Vagina (tissue), 2 donors: ENCODE measurements around the gene TRAF2.

Experiments used
- CTCF ChIP-seq, 3 experiments: fragments of 450-650 bp in 2 of 3; fragments of 200-600 bp in 1 of 3; sonication (generic) in 1 of 3; IDR thresholded peaks; one replicate each; pipeline ENCODE4 v1.5.1; 2017 to 2019; ENCODE audit warnings: antibody characterized with exemption in 3 of 3, mild to moderate bottlenecking in 2 of 3, moderate library complexity in 2 of 3
- POLR2A ChIP-seq, 2 donors: fragments of 450-650 bp; IDR thresholded peaks; one replicate each; pipeline ENCODE4 v1.6.1; 2017; ENCODE audit warnings: antibody characterized with exemption in 2 of 2, mild to moderate bottlenecking in 2 of 2, moderate library complexity in 2 of 2
- POLR2AphosphoS5 ChIP-seq, 2 donors: sonication (generic); formaldehyde crosslinking; IDR thresholded peaks; one replicate each; pipeline ENCODE4 v1.9.0; 2017; ENCODE audit warnings: antibody characterized with exemption in 2 of 2, mild to moderate bottlenecking in 2 of 2, low read depth in 1 of 2; ENCODE audit not compliant: insufficient read depth in 1 of 2

GRCh38 chr9:136862849-136863622 lies 23.3 kb upstream of the TRAF2 start:
- no peak for TF ChIP-seq CTCF (IDR thresholded peaks at IDR 0.05)
- no peak for TF ChIP-seq POLR2A (IDR thresholded peaks at IDR 0.05)
- no peak for TF ChIP-seq POLR2AphosphoS5 (IDR thresholded peaks at IDR 0.05; ENCODE audit: insufficient read depth in 1 of 2, low read depth in 1 of 2)
